Stomach (tissue), 4 donors: Measurements from ENCODE around the gene PDIA5.

Experiments
- CTCF ChIP-seq, 7 experiments: fragments of 450-650 bp in 4 of 7; fragments of 200-600 bp in 3 of 7; sonication (generic) in 3 of 7; IDR thresholded peaks; one replicate each; pipeline ENCODE4 v1.5.1; 2016 to 2019; ENCODE audit warnings: antibody characterized with exemption in 7 of 7, control low read depth in 2 of 7, mild to moderate bottlenecking in 1 of 7
- POLR2A ChIP-seq, 4 donors: fragments of 450-650 bp; IDR thresholded peaks; one replicate each; pipeline ENCODE4 v1.6.1; 2016; ENCODE audit warnings: antibody characterized with exemption in 4 of 4, control low read depth in 2 of 4, mild to moderate bottlenecking in 1 of 4, moderate library complexity in 1 of 4

- TF ChIP-seq POLR2A (IDR thresholded peaks at IDR 0.05) (no peak), CTCF (IDR thresholded peaks at IDR 0.05) (no peak)
Observed at GRCh38 chr3:123155471-123156011, 88.7 kb downstream of the PDIA5 start.
